HG03097 (cell line): ENCODE measurements around the gene PIP4K2A.
"Not testable (repeated sequence)": the region's sequence is repeated elsewhere in the genome, so short reads cannot be mapped to it uniquely, and the experiment has no call there.

Experiments used
- ATAC-seq: cut with Tn5 transposase; IDR thresholded peaks from one replicate; pipeline ENCODE4 v1.9.1; 2021; ENCODE audit not compliant: unreplicated experiment, low FRiP score

PIP4K2A gene

DNA sequence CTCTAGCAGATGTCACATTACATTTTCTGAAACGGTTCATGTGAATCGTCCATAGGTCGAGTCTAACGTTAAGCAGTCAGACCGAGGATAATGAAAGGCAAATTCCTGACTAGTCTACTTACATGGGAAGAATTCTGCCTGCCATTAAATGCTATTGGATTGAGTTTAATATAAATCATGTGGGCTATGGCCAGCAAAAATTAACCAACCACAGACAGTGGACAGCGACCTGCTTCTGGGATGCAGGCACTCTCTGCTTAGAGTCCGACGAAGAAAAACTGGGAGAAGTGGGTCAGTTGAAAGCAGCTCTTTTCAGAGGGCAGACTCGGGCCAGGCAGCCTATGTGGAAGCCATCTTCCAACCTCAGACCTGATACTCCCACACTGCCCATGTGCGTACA, 16.6 kb downstream of the PIP4K2A start:
- ATAC-seq = no peak

- ATAC-seq = no peak
Observed at GRCh38 chr10:22697101-22697500, 17.3 kb downstream of the PIP4K2A start.

DNA sequence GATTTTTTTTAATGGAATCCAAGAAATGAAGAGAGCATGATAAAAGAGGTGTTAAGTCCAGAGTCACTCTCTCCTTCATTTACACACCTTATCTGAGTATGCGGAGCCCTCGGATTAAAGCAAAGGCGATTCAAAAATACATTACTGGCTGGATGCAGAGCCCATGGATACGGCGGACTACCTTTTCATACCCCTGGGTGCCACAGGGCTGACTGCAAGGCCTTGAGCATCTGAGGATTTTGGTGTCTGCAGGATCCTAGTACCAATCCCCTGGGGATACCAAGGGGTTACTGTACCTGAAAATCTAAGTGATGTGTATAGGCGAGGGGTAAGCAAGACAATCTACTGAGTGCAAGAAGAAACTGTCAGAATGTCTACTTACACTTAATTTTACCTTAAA, 20.5 kb downstream of the PIP4K2A start:
- no peak for ATAC-seq

DNA sequence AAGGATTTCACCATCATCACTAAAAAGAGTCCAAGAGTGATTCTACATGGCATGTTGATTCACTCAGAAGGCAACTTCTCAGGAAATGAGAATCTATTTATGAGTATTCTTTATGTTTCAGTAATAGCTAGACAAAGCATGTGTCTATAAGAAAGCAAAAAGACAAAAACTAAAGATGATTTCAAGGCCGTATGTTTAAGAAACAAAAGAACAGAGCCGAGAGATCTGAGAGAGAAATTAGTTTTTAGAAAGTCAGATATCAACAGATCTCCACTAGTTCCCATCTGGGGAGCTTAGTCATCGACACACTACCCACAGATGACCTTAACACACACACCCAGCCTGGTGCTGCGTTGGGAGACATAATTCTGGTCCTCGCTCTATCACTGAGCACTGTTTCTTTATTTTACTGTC, 21.0 kb downstream of the PIP4K2A start:
- no peak for ATAC-seq

DNA sequence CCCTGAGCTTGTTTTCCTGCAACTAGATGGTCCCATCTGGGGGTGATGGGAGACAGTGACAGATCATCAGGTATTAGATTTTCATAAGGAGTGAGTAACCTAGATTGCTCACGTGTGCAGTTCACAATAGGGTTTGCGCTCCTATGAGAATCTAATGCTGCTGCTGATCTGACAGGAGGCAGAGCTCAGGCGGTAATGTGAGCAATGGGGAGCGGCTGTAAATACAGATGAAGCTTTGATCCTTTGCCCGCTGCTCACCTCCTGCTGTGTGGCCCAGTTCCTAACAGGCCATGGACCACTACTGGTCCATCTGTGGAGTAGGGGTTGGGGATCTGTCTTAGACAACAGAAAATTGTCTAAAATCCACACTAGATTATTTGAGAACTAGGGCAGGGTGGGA, 22.3 kb downstream of the PIP4K2A start:
- not testable (repeated sequence) for ATAC-seq

DNA sequence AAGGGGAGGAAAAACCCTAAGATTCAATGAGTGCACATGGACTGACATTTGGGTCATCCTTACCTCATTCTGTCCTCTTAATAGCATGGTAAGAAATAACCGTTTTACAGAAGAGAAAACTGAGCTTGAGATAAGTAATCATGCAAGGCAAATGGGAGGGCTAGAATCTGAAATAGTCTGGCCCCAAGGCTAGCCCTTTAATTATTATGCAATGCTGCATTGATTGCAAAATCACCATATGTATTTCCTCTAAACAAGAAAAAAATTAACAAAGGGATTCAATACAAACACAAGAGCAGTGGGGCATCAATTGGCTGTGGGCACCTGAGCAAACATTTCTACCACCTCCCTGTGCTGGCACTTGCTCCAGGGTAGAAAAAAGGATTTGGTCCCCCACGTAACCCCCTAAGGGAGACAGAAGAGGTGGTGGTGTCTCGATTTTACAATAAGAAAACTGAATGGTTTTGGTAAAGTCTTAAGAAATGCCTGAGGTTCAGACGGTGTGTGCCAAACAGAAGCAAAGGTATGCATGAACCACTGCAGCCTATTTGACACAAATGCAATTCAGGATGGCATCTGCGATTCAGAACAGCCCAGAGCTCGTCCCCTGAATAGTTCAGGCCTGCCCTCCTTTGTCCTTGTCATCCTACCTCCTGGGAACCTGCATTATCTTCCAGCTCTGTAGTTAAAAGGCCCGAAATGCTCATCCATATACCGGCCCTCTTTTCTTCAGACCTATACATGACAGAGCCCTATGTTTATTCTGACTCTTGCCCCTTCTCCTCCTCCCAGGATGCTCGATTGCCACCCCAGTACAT, 23.6 kb downstream of the PIP4K2A start:
- ATAC-seq = no peak

GRCh38 chr10:22690158-22690557, 24.2 kb downstream of the PIP4K2A start:
- no peak for ATAC-seq

DNA sequence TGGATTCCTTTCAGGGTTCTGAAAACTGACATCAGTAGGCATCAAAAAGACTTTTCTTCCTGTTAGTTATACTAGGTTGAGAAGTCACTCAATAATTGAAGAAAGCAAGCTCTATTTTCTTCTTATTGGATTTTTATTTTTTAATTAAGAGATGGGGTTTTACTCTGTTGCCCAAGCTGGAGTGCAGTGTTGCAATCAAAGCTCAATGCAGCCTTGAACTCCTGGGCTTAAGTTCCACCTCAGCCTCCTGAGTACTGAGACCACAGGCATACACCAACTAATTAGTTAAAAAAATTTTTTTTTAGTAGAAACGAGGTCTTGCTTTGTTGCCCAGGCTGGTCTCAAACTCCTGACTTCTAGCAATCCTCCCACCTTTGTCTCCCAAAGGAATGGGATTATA, 28.0 kb downstream of the PIP4K2A start:
- no peak for ATAC-seq

- ATAC-seq = no peak
Observed at GRCh38 chr10:22685926-22686325, 28.5 kb downstream of the PIP4K2A start.

DNA sequence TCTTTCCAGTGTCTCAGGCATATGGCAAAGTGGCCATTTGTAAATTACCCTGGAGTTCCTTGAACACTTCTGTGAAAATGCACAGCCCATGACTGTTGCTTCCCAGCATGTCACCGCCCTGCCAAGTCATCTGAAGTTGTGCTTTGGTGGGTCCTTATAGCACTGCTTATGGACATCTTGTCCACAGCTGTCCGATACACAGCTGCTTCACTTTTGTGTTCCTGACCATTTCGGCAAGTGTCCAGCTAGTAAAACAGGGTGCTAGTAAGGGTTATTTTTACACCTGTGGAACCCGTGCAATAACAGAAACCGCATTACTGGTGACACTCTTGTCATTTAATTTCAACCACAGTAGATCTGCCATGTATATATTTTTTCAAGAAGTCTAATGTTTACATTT, 29.7 kb downstream of the PIP4K2A start:
- no peak for ATAC-seq

DNA sequence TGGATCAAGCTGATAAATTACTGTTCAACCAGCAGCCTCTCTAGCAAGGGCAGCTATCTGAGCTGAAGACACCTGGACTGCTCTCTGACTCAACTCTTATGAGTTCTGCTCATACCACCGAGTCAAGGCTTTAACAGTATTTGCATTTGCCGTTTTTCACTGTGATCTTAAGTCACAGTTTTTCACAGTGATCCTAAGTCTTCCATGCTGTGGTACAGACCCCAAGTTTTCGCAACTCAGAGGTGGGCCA, 31.3 kb downstream of the PIP4K2A start:
- no peak for ATAC-seq

- ATAC-seq = no peak
Observed at GRCh38 chr10:22682237-22683139, 31.9 kb downstream of the PIP4K2A start.

GRCh38 chr10:22681783-22682183, 32.6 kb downstream of the PIP4K2A start:
- ATAC-seq = no peak

- no peak for ATAC-seq
Observed at GRCh38 chr10:22681301-22681700, 33.1 kb downstream of the PIP4K2A start.

GRCh38 chr10:22679608-22680007, 34.8 kb downstream of the PIP4K2A start:
- ATAC-seq = no peak

DNA sequence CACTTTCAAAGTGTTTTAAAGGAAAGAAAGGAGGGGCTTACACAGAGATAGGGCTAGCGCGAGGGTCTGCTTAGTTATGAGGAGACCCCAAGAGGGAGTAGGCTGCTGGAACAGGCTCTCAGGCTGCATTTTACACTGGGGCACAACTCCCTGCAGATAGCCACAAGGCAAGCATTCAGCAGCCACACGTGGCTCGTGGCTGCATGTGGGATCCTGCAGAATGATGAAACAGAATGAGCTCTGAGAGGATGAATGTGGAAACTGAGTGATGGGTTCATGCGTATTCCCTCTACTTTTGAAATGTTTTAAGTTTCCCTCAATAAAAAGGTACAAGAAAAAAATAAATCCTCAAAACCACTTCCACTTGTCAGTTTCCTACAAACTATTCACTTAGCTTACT, 37.0 kb downstream of the PIP4K2A start:
- ATAC-seq = no peak

DNA sequence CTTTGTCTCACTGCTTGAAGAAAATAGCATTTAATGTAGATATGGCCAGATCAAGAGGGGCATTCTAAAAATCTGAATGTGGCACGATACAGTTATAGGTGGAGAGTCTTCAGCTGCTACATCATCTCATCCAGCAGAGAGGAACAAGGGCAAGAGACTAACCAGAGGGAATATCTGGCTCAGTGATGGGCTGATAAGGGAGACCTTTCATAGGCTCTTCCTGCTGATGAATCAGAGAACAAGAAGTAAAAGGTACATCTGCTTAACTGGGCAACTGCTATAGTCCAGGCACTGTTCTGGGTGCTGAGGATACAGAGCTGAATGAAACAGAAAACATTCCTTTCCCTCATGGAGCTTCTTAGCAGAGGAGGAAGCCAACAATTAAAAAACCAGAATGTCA, 37.9 kb downstream of the PIP4K2A start:
- no peak for ATAC-seq

GRCh38 chr10:22674573-22674930, 39.8 kb downstream of the PIP4K2A start:
- ATAC-seq = no peak

GRCh38 chr10:22673785-22674572, 40.4 kb downstream of the PIP4K2A start:
- ATAC-seq = no peak

DNA sequence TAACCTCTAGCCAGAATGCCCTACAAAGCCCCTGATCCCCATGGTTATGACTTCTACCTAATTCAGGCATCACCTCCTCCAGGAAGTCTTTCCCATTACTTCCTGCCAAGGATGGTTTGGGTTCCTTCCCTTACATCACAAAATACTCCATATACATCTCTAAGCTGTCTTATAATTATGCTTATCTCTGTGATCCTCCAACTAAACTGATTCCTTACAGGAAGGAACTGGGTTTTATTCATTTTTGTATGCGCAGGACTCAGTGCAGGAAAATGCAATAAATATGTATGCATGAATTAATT, 41.3 kb downstream of the PIP4K2A start:
- no peak for ATAC-seq

GRCh38 chr10:22672319-22673090, 41.9 kb downstream of the PIP4K2A start:
- no peak for ATAC-seq
